Activated CD4-positive, alpha-beta T cell treated with anti-CD3 and anti-CD28 coated beads for 36 hours (primary cell): ENCODE results near the gene PCNA. TPM values are rescaled to one million over a fixed set of nuclear protein-coding genes. Genes with fewer than 3 reads are reported as not detected.
"Not testable (repeated sequence)": the region's sequence is repeated elsewhere in the genome, so short reads cannot be mapped to it uniquely, and the experiment has no call there.

ENCODE experiments used
- ATAC-seq: fragments of 200-7000 bp; cut with Tn5 transposase; one replicate; pipeline ENCODE4 v1.10.0; 2021; ENCODE audit warnings: mild to moderate bottlenecking, moderate library complexity
- CTCF ChIA-PET: fragments of 350-600 bp; sonication (Branson Sonifier 250); formaldehyde crosslinking; loops from one replicate; lab custom pipeline; 2021; ENCODE audit warnings: antibody characterized with exemption; lab: Charles Lee
- POLR2A ChIA-PET: fragments of 350-600 bp; sonication (Branson Sonifier 250); formaldehyde crosslinking; loops from one replicate; lab custom pipeline; 2021; ENCODE audit warnings: antibody characterized with exemption, inconsistent platforms; lab: Charles Lee
- DNase-seq: peaks from one replicate; pipeline ENCODE4 v3.0.0-alpha.2; 2020
- H3K27ac Mint-ChIP-seq: one replicate; pipeline ENCODE4 v1.8.0; 2021; ENCODE audit warnings: mixed read lengths
- H3K27me3 Mint-ChIP-seq: one replicate; pipeline ENCODE4 v1.8.0; 2021; ENCODE audit warnings: mixed read lengths
- H3K36me3 Mint-ChIP-seq: one replicate; pipeline ENCODE4 v1.8.0; 2021; ENCODE audit warnings: low read depth, mixed read lengths
- H3K4me1 Mint-ChIP-seq: one replicate; pipeline ENCODE4 v1.8.0; 2021; ENCODE audit warnings: mixed read lengths
- H3K4me3 Mint-ChIP-seq: one replicate; pipeline ENCODE4 v1.8.0; 2021; ENCODE audit warnings: mild to moderate bottlenecking, moderate library complexity, mixed read lengths
- H3K9me3 Mint-ChIP-seq: one replicate; pipeline ENCODE4 v1.8.0; 2021; ENCODE audit warnings: low read depth, mixed read lengths
- intact Hi-C, 2 experiments: fragments of 100-400 bp; cut with DNase I in 1 of 2; cut with micrococcal nuclease in 1 of 2; formaldehyde crosslinking; loops; one replicate each; pipeline versions ENCODE4 v1.14.2 to v1.15.1; 2022 to 2024; cut with DNase I, micrococcal nuclease
- total RNA-seq, 2 experiments: library from RNA; stranded (reverse); gene quantifications; one replicate each; pipeline ENCODE4 v1.2.3, GENCODE V29; 2021

PCNA gene
- total RNA-seq, 2 experiments from 2014 or later, result 494 to 576 TPM

DNA sequence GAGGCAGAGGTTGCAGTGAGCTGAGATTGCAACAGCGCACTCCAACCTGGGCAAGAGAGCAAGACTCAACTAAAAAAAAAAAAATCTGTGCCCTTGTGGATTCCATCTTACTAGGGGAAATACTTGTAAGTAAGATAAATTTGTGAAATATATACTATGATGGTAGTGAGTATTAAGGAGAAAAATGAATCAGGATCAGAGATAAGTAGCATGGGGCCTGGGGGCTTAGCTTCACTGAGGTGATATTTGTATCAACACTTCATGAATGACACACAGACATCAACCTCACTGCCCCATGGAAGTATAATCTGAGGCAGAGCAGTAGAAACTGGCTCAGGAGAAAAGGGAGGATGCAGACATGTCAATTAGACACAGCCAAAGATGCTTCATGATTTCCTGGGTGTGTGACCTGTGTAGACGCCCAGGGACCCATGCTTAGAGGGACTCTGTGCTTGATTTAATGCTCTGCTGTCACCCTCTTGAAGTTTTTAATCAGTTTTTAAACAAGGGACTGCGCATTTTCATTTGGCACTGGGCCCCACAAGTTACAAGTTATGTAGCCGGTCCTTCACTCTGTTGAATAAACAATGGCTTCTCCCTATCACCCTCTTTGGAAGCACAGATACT is 41.9 kb downstream of the PCNA start:
- ATAC-seq (peak; percentile 59), DNase-seq (peak; percentile 35)
- Mint-ChIP-seq H3K4me1 (peaks cover 38% of the 10 kb centered on the region), H3K9me3 (no peaks in the 10 kb centered on the region), H3K27me3 (no peaks in the 10 kb centered on the region), H3K36me3 (no peaks in the 10 kb centered on the region), H3K4me3 (peak overlapping the region; percentile 58), H3K27ac (peak overlapping the region; percentile 93)
- intact Hi-C loops, result loop anchor here (1.0 to 2.0 kb wide), 5 partner anchors 21 to 264 kb away; partner anchors contain the start of gene SLC23A2 (in 1 of the 2)
- POLR2A ChIA-PET, result interaction anchor here (0.6 kb wide), 2 partner anchors 97 to 841 kb away, joined by 4 to 8 read pairs; no protein-coding TSS in a partner anchor
- CTCF ChIA-PET, result interaction anchor here (0.6 to 3.6 kb wide), 5 partner anchors 18 to 89 kb away, joined by 3 to 21 read pairs (median 4); no protein-coding TSS in a partner anchor

DNA sequence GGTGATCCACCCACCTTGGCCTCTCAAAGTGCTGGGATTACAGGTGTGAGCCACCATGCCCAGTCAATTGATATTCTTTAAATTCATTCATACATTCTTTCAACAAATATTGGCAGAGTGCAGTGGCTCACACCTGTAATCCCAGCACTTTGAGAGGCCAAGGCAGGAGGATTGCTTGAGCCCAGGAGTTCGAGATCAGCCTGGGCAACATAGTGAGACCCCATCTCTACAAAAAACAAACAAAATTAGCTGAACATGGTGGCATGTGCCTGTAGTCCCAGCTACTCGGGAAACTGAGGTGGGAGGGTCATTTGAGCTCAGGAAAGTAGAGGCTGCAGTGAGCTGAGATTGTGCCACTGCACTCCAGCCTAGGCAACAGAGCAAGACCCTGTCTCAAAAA is 42.8 kb downstream of the PCNA start:
- H3K9me3 Mint-ChIP-seq, H3K27me3 Mint-ChIP-seq, ATAC-seq, DNase-seq, intact Hi-C loops, POLR2A ChIA-PET, H3K36me3 Mint-ChIP-seq, H3K27ac Mint-ChIP-seq, H3K4me3 Mint-ChIP-seq: not testable (repeated sequence)
- CTCF ChIA-PET, result interaction anchor here (0.6 to 3.6 kb wide), 3 partner anchors 17 to 23 kb away, joined by 4 to 21 read pairs (median 4); no protein-coding TSS in a partner anchor
- H3K4me1 Mint-ChIP-seq, result peaks cover 38% of the 10 kb centered on the region

DNA sequence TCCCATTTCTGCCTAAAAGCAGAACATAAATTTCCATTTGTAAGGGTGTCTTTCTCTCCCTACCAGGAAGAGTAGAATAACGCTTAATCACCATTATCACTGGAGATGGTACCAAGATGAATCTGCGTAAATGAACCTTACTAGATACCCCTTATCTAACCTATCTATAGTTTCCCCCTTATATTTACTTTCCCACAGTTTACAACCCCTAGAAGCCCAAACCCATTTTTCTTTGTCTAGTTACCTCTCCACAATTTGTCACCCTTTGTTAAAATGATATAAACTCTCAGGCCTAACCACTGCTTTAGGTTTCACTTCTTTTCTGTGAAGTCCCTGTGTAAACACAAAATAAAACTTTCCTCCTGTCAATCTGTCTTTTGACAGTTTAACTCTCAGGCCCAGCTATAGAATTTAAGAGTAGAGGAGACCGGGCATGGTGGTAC is 45.5 kb downstream of the PCNA start:
- intact Hi-C loops, result no loop called here
- Mint-ChIP-seq H3K9me3 (no peaks in the 10 kb centered on the region), H3K4me3 (no peak overlapping the region), H3K27me3 (no peaks in the 10 kb centered on the region), H3K4me1 (peaks cover 22% of the 10 kb centered on the region), H3K27ac (no peak overlapping the region), H3K36me3 (no peaks in the 10 kb centered on the region)
- ChIA-PET CTCF (interaction anchor here (0.7 kb wide), 1 partner anchor 17 kb away, joined by 3 read pairs; no protein-coding TSS in a partner anchor), POLR2A (no interaction called here)
- DNase-seq (no peak), ATAC-seq (no peak)

DNA sequence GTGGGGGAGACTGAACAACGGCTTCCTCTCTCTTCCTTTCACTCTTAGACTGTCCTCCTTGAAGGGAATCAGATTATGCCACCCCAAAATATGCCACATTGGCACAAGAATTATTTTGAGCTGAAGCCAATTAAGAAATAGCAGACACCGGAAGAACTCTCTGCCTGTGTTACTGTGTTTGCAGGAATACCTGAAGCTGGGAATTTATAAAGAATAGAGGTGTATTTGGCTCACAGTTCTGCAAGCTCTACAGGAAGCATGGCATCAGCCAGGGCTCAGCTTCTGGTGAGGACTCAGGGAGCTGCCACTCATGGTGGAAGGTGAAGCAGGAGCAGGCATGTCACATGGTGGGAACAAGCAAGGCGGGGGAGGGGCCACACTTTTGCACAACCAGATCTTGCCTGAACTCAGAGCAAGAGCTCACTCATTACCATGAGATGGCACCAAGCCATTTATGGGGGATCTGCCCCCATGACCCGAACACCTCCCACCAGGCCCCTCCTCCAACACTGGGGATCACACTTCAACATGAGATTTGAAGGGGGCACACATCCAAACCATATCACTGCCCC is 46.0 kb downstream of the PCNA start:
- H3K36me3 Mint-ChIP-seq, result no peaks in the 10 kb centered on the region
- CTCF ChIA-PET, result interaction anchor here (0.7 to 1.0 kb wide), 2 partner anchors 17 to 315 kb away, joined by 3 read pairs; no protein-coding TSS in a partner anchor
- H3K4me1 Mint-ChIP-seq, result peaks cover 17% of the 10 kb centered on the region
- DNase-seq (peak; percentile 32), ATAC-seq (no peak)
- intact Hi-C loops, result no loop called here
- no peaks in the 10 kb centered on the region for H3K9me3 Mint-ChIP-seq
- peak overlapping the region; percentile 14 for H3K27ac Mint-ChIP-seq
- H3K27me3 Mint-ChIP-seq, result no peaks in the 10 kb centered on the region
- POLR2A ChIA-PET, result no interaction called here
- H3K4me3 Mint-ChIP-seq, result no peak overlapping the region

DNA sequence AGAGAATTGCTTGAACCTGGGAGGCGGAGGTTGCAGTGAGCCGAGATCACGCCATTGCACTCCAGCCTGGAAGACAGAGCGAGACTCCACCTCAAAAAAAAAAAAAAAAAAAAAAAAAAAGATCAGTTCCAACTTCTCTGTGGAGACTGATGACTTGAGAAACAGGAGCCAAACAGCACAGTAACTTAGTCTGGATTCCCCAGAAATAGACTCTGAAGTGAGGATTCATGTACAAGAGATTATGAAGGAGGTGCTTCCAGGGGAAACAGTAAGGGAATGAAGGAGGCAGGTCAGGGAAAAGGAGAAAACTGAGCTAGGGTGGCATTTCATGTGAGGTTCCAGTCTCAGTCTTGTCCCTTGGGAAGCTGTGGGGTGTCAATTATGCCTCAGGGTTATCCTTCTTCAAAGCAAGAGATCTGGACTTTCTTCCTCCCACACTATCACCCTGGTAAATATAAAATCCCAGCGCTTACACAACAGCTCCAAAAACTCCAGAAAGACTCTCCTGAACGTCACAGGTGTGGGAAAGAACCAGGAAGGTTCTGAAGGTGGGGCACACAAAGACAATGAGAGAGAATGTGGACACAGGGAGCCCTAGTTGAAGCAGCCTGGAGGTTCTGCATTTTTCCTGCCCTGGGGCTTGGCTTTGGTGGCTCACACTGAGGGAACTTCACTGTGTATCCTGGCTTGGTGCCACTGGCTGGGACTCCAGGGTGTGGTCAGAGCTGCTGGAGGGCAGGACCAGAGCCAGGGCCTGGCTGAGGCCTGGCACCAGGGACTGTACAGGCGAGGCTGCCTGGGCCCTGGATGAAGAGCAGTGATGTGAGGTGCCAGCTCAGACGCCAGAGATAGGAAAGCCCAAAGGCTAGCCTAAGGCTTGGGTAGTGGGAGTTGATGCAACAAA is 46.8 kb downstream of the PCNA start:
- H3K27me3 Mint-ChIP-seq, result no peaks in the 10 kb centered on the region
- peaks cover 10% of the 10 kb centered on the region for H3K4me1 Mint-ChIP-seq
- ChIA-PET POLR2A (no interaction called here), CTCF (interaction anchor here (0.7 to 1.0 kb wide), 2 partner anchors 16 to 314 kb away, joined by 3 read pairs; no protein-coding TSS in a partner anchor)
- intact Hi-C loops, result no loop called here
- DNase-seq (no peak), ATAC-seq (no peak)
- no peaks in the 10 kb centered on the region for H3K9me3 Mint-ChIP-seq
- no peaks in the 10 kb centered on the region for H3K36me3 Mint-ChIP-seq
- H3K4me3 Mint-ChIP-seq, result no peak overlapping the region
- peak overlapping the region; percentile 14 for H3K27ac Mint-ChIP-seq

DNA sequence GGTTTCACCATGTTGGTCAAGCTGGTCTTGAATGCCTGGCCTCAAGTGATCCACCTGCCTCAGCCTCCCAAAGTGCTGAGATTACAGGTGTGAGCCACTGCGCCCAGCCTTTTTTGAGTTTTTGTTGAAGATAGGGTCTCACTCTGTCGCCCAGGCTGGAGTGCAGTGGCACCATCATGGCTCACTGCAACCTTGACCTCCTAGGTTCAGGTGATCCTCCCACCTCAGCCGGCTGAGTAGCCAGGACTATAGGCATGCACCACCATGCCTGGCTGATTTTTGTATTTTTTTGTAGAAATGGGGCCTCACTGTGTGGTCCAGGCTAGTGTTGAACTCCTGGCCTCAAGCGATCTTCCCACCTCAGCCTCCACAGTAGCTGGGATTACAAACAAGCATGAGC is 47.8 kb downstream of the PCNA start:
- DNase-seq, H3K27me3 Mint-ChIP-seq, ATAC-seq, H3K4me1 Mint-ChIP-seq, H3K9me3 Mint-ChIP-seq, intact Hi-C loops, H3K4me3 Mint-ChIP-seq, H3K36me3 Mint-ChIP-seq, H3K27ac Mint-ChIP-seq, POLR2A ChIA-PET: not testable (repeated sequence)
- CTCF ChIA-PET, result interaction anchor here (0.7 to 0.9 kb wide), 2 partner anchors 9 to 29 kb away, joined by 3 read pairs; no protein-coding TSS in a partner anchor

DNA sequence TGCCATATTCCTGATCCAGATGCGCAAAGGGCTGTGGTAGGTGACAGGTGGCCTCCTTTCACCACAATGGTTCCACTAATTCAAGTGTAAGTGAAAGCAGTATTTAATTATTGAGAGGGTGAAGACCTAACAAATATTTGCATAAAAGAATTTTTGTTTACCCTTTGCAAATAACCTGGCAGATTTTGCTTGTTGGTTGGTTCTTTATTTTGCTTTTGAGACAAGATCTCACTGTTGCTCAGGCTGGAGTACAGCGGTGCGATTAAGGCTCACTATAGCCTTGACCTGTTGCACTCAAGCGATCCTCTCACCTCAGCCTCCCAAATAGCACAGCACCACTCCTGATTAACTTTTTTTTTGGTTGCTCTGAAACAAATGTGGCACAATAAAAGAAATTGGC is 49.2 kb downstream of the PCNA start:
- CTCF ChIA-PET, result interaction anchor here (0.7 to 1.0 kb wide), 2 partner anchors 9 to 706 kb away, joined by 3 read pairs; no protein-coding TSS in a partner anchor
- no peak for ATAC-seq
- no peak overlapping the region for H3K27ac Mint-ChIP-seq

DNA sequence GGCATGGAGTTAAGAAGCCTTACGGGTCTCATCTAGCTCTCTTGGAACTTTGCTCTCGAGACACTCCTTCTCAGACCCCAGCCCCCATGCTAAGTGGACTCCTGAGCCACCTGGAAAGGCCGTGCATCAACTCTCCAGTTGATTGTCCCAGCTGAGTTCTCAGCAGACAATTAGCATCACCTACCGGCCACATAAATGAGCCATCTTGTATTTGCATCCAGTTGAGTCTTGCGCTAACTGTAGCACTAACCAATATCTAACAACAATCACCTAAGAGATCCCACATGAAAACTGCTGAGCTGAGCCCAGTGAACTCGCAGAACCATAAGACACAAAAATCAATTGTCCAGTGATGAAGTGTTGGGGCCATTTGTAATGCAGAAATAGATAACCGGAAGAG is 49.7 kb downstream of the PCNA start:
- no peaks in the 10 kb centered on the region for H3K9me3 Mint-ChIP-seq
- H3K4me3 Mint-ChIP-seq, result no peak overlapping the region
- H3K27ac Mint-ChIP-seq, result no peak overlapping the region
- no peaks in the 10 kb centered on the region for H3K27me3 Mint-ChIP-seq
- ATAC-seq (no peak), DNase-seq (no peak)
- intact Hi-C loops, result no loop called here
- no peaks in the 10 kb centered on the region for H3K36me3 Mint-ChIP-seq
- ChIA-PET POLR2A (no interaction called here), CTCF (interaction anchor here (1.0 to 1.2 kb wide), 2 partner anchors 10 to 30 kb away, joined by 3 read pairs; no protein-coding TSS in a partner anchor)
- H3K4me1 Mint-ChIP-seq, result no peaks in the 10 kb centered on the region

More for the DNA sequence above, 49.2 kb downstream of the PCNA start:
- POLR2A ChIA-PET, result no interaction called here
- no peaks in the 10 kb centered on the region for H3K4me1 Mint-ChIP-seq
- no peak overlapping the region for H3K4me3 Mint-ChIP-seq
- no peaks in the 10 kb centered on the region for H3K36me3 Mint-ChIP-seq
- H3K9me3 Mint-ChIP-seq, result no peaks in the 10 kb centered on the region
- no peak for DNase-seq
- no peaks in the 10 kb centered on the region for H3K27me3 Mint-ChIP-seq
- intact Hi-C loops, result no loop called here

DNA sequence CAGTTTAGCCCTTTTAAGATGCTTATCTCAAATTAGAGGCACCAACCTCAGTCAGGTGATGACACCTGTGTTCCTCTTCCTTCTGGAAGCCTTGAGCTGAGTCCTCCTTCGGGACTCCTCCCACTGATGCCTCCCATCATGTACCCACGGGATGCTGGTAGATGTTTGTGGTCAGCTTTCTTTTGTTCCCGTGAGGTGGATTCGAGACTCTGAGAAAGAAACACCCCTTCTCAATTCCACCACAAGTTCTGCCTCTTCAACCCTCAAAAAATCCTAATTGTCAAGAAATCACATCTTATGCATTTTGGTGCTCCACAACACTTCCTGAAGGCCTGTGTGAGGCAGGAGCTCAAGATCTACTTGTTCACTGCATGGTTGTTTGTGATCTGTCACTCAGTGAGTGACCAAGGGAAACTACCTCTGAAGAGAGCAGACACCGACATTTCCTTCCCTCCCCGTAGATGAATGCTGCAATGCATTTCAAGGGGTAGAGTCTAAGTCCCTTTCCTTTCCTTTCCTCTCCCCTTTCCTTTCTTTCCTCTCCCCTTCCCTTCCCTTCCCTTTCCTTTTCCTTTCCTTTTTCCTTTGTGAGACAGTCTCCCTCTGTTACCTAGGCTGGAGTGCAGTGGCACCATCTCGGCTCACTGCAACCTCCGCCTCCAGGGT is 50.5 kb downstream of the PCNA start:
- Mint-ChIP-seq H3K36me3 (no peaks in the 10 kb centered on the region), H3K4me1 (no peaks in the 10 kb centered on the region), H3K27me3 (no peaks in the 10 kb centered on the region), H3K9me3 (no peaks in the 10 kb centered on the region), H3K4me3 (no peak overlapping the region), H3K27ac (no peak overlapping the region)
- POLR2A ChIA-PET, result no interaction called here
- CTCF ChIA-PET, result interaction anchor here (0.6 to 1.4 kb wide), 4 partner anchors 12 to 107 kb away, joined by 3 read pairs; no protein-coding TSS in a partner anchor
- peak; percentile 42 for ATAC-seq
- DNase-seq, result no peak
- intact Hi-C loops, result no loop called here

DNA sequence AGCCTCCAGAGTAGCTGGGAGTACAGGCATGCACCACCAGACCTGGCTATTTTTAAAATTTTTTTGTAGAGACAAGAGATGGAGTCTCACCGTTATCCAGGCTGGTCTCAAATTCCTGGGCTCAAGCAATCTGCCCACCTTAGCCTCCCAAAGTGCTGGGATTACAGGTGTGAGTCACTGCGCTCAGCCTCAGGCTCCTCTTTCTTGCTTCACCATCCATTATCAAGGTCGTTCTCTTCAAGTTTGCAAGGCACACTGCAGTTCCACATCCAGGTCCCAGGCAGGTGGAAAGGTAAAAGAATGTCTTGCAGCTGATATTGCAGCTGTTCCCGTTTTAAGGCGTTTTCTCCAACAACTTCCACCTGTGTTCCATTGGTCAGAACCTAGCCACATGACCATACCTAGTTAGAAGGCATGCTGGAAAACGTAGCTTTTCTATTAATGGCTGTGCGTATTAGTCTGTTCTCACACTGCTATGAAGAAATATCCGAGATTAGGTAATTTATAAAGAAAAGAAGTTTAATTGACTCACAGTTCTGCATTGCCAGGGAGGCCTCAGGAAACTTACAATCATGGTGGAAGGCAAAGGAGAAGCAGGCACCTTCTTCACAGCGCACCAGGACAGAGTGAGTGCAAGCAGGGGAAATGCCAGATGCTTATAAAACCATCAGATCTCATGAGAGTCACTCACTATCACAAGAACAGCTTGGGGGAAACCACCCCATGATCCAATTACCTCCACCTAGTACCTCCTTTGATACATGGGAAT is 51.7 kb downstream of the PCNA start:
- H3K4me1 Mint-ChIP-seq, result no peaks in the 10 kb centered on the region
- no peaks in the 10 kb centered on the region for H3K9me3 Mint-ChIP-seq
- intact Hi-C loops, result no loop called here
- no peak overlapping the region for H3K4me3 Mint-ChIP-seq
- no peak overlapping the region for H3K27ac Mint-ChIP-seq
- ChIA-PET CTCF (interaction anchor here (0.7 to 1.6 kb wide), 3 partner anchors 11 to 139 kb away, joined by 3 read pairs; no protein-coding TSS in a partner anchor), POLR2A (no interaction called here)
- DNase-seq, result no peak
- ATAC-seq, result no peak
- H3K27me3 Mint-ChIP-seq, result no peaks in the 10 kb centered on the region
- no peaks in the 10 kb centered on the region for H3K36me3 Mint-ChIP-seq
